K562 (cell line): ENCODE data around the gene ESPN.

ENCODE experiments used
- EGR1 ChIP-seq: fragments of 450-650 bp; conservative IDR thresholded peaks from 2 replicates; pipeline ENCODE4 v1.6.1; 2017; ENCODE audit warnings: mild to moderate bottlenecking
- POLR2AphosphoS5 ChIP-seq: IDR thresholded peaks from 2 replicates; pipeline ENCODE4 v1.6.1; 2011; ENCODE audit warnings: mild to moderate bottlenecking, low read depth, low read length, moderate library complexity; ENCODE audit not compliant: control insufficient read depth, insufficient read depth

GRCh38 chr1:6435547-6435946 lies 11.0 kb downstream of the ESPN start:
- TF ChIP-seq EGR1 (no peak), POLR2AphosphoS5 (no peak)
